LNCAP (cell line): ENCODE measurements around the gene GNAQ.

Experiments
- TF ChIP-seq, protein P1 (sequence below): fragments of 450-650 bp; IDR thresholded peaks from 2 replicates; pipeline ENCODE4 v1.5.1; 2017; ENCODE audit warnings: mild to moderate bottlenecking

The GNAQ gene

DNA sequence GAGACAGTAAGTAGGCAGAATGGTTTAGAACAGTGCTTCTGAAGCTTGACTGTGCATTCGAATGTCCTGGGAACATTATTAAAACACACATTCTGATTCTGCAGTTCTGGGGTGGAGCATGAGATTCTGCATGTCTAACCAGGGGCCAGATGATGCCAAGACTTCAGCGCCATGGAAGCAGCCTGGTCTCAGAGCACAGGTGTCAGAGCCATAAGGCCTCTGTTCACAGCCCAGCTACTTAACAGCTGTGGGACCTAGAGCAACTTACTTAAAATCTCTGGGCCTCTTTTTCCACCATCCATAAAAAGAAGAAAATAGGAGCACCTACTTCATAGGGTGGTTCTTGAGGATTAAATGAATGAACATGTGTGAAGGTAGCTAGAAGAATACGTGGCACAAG, 84.0 kb downstream of the GNAQ start:
- TF ChIP-seq, protein P1, sequence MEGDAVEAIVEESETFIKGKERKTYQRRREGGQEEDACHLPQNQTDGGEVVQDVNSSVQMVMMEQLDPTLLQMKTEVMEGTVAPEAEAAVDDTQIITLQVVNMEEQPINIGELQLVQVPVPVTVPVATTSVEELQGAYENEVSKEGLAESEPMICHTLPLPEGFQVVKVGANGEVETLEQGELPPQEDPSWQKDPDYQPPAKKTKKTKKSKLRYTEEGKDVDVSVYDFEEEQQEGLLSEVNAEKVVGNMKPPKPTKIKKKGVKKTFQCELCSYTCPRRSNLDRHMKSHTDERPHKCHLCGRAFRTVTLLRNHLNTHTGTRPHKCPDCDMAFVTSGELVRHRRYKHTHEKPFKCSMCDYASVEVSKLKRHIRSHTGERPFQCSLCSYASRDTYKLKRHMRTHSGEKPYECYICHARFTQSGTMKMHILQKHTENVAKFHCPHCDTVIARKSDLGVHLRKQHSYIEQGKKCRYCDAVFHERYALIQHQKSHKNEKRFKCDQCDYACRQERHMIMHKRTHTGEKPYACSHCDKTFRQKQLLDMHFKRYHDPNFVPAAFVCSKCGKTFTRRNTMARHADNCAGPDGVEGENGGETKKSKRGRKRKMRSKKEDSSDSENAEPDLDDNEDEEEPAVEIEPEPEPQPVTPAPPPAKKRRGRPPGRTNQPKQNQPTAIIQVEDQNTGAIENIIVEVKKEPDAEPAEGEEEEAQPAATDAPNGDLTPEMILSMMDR: no peak

- TF ChIP-seq, protein P1: no peak
Observed at GRCh38 chr9:77946969-77947620, 84.5 kb downstream of the GNAQ start.

GRCh38 chr9:77946296-77946695, 85.3 kb downstream of the GNAQ start:
- TF ChIP-seq, protein P1: no peak

GRCh38 chr9:77945798-77946197, 85.8 kb downstream of the GNAQ start:
- TF ChIP-seq, protein P1: no peak

DNA sequence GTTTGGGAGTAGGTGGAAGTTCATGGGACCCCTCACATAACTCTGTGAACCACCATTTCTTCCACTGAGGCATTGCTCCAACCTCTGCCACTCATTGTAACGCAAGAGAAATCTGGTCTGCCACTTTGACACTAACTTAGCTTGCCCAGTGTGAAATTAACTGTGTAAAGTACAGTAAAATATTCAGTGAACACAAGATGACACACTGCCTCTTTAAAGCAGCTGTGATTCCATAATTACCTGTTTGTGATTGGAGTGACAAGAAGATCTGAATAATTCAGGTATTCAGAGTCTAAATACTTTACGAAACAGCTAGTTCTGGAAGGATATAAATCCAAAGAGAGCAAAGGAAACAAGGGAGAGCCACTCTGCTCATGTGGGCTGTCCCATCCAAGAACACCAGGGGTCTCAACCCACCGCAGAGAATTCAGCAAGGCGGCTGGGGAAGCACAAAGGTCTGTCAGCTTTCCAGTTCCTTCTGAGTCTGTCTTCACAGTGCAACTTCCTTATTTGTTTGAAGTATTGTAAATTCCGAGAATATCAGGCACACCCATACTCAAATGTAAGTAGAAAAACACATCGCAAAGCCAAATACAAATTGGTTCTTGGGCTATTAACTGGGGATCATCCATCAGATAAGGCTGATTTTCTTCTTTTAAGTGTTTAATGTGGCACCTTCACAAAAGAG, 86.9 kb downstream of the GNAQ start:
- TF ChIP-seq, protein P1: no peak

DNA sequence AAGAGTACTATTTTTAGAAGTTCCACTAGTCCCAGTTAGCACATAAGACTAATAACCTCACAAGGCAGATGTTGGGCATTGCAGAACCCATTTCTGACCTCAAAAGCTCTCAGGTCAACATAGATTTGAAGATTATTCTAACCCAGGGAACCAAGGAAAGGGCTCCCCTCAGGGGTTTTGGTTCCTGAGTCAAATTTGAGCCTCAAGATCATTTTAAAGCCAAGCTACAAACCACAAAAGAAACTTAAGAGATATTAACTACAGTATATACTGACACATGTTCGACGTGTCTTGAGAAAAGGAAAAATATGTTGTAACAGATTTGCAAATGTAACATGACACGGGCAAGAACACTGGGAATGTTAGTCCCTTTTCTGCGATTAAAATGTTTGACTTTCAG, 88.6 kb downstream of the GNAQ start:
- TF ChIP-seq, protein P1: no peak

GRCh38 chr9:77939149-77939668, 92.4 kb downstream of the GNAQ start:
- TF ChIP-seq, protein P1: no peak
